ENCODE measurements around the gene HIVEP3. TPM values are rescaled to one million over a fixed set of nuclear protein-coding genes. Genes with fewer than 3 reads are reported as not detected.

HIVEP3 gene
- total RNA-seq, 1 donor from 2014 or later = 5.8 TPM

- TF ChIP-seq, protein P1, sequence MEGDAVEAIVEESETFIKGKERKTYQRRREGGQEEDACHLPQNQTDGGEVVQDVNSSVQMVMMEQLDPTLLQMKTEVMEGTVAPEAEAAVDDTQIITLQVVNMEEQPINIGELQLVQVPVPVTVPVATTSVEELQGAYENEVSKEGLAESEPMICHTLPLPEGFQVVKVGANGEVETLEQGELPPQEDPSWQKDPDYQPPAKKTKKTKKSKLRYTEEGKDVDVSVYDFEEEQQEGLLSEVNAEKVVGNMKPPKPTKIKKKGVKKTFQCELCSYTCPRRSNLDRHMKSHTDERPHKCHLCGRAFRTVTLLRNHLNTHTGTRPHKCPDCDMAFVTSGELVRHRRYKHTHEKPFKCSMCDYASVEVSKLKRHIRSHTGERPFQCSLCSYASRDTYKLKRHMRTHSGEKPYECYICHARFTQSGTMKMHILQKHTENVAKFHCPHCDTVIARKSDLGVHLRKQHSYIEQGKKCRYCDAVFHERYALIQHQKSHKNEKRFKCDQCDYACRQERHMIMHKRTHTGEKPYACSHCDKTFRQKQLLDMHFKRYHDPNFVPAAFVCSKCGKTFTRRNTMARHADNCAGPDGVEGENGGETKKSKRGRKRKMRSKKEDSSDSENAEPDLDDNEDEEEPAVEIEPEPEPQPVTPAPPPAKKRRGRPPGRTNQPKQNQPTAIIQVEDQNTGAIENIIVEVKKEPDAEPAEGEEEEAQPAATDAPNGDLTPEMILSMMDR (IDR thresholded peaks at IDR 0.05; ENCODE audit: insufficient read depth, low read length, poor library complexity, severe bottlenecking) = no peak
- no peak for DNase-seq (ENCODE audit: low read depth)
- no peaks in the 10 kb centered on the region for H3K27me3 ChIP-seq (ENCODE audit: control insufficient read depth, insufficient read depth, low read length)
Measured at GRCh38 chr1:41838266-41838665, 80.5 kb downstream of the HIVEP3 start.

GRCh38 chr1:41837691-41838090 is 81.0 kb downstream of the HIVEP3 start:
- Histone ChIP-seq H3K36me3 (ENCODE audit: control insufficient read depth, insufficient read depth, low read length) (no peaks in the 10 kb centered on the region), H3K27me3 (ENCODE audit: control insufficient read depth, insufficient read depth, low read length) (no peaks in the 10 kb centered on the region), H3K4me3 (ENCODE audit: low read depth, low read length) (no peak overlapping the region)
- TF ChIP-seq, protein P1 (IDR thresholded peaks at IDR 0.05; ENCODE audit: insufficient read depth, low read length, poor library complexity, severe bottlenecking) = no peak
- no peak for DNase-seq (ENCODE audit: low read depth)

More at GRCh38 chr1:41838266-41838665, 80.5 kb downstream of the HIVEP3 start:
- Histone ChIP-seq H3K4me3 (ENCODE audit: low read depth, low read length) (no peak overlapping the region), H3K36me3 (ENCODE audit: control insufficient read depth, insufficient read depth, low read length) (no peaks in the 10 kb centered on the region)

- DNase-seq (ENCODE audit: low read depth) = no peak
- no peaks in the 10 kb centered on the region for H3K36me3 ChIP-seq (ENCODE audit: control insufficient read depth, insufficient read depth, low read length)
- TF ChIP-seq, protein P1 (IDR thresholded peaks at IDR 0.05; ENCODE audit: insufficient read depth, low read length, poor library complexity, severe bottlenecking) = no peak
- H3K4me3 ChIP-seq (ENCODE audit: low read depth, low read length) = no peak overlapping the region
- H3K27me3 ChIP-seq (ENCODE audit: control insufficient read depth, insufficient read depth, low read length) = no peaks in the 10 kb centered on the region
Measured at GRCh38 chr1:41835485-41835884, 83.2 kb downstream of the HIVEP3 start.

- no peaks in the 10 kb centered on the region for H3K27me3 ChIP-seq (ENCODE audit: control insufficient read depth, insufficient read depth, low read length)
- H3K4me3 ChIP-seq (ENCODE audit: low read depth, low read length) = no peak overlapping the region
- TF ChIP-seq, protein P1 (IDR thresholded peaks at IDR 0.05; ENCODE audit: insufficient read depth, low read length, poor library complexity, severe bottlenecking) = no peak
- H3K36me3 ChIP-seq (ENCODE audit: control insufficient read depth, insufficient read depth, low read length) = no peaks in the 10 kb centered on the region
- no peak for DNase-seq (ENCODE audit: low read depth)
Measured at GRCh38 chr1:41833519-41834000, 85.2 kb downstream of the HIVEP3 start.

DNA sequence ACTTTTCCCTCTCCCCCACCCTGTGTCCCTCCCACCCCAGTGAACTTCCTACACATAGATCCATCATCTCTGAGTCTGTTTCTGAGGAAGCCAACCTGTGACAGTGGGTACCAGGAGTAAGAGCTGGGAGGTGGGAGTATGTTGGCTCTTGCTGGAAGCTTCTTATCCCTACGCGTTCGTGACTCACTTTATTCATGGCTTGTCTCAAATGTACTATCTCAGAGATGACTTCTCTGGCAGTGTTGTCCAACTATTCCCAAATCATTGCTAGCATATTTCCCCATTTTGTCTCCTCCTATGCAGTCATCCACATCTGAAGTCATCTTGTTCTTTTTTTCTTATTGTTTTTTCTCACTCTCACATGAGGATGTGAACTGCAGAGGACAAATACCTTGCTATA is 88.0 kb downstream of the HIVEP3 start:
- H3K27me3 ChIP-seq (ENCODE audit: control insufficient read depth, insufficient read depth, low read length) = no peaks in the 10 kb centered on the region
- TF ChIP-seq, protein P1 (IDR thresholded peaks at IDR 0.05; ENCODE audit: insufficient read depth, low read length, poor library complexity, severe bottlenecking) = no peak
- no peak for DNase-seq (ENCODE audit: low read depth)
- H3K4me3 ChIP-seq (ENCODE audit: low read depth, low read length) = no peak overlapping the region
- no peaks in the 10 kb centered on the region for H3K36me3 ChIP-seq (ENCODE audit: control insufficient read depth, insufficient read depth, low read length)

DNA sequence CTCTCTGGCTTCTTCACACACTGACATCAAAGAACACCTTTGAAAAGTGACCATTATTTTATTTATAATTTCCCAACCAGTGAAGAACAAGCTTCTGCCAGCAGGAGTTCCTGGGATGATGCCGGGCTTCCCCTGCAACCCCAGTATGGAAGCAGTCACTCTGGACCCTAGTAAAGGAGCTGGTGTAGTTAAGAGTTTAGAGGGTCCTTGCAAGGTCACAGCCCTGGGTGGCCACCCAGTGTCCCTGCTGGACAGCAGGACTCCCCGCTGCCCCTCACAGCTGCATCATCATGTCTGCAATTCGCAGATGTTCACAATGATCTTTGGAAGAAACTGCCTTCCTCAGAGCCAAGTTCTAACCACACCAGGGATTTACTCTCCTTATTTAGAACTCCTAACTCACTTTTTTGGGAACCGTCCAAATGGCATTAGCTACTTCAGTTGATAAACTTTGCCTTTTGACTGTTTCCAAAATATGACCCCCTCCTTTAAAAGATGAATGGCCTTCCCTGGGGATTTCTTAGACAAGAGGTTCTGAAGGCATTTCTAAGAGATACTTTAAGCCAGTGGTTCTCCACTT is 90.6 kb downstream of the HIVEP3 start:
- Histone ChIP-seq H3K27me3 (ENCODE audit: control insufficient read depth, insufficient read depth, low read length) (no peaks in the 10 kb centered on the region), H3K4me3 (ENCODE audit: low read depth, low read length) (no peak overlapping the region), H3K36me3 (ENCODE audit: control insufficient read depth, insufficient read depth, low read length) (no peaks in the 10 kb centered on the region)
- TF ChIP-seq, protein P1 (IDR thresholded peaks at IDR 0.05; ENCODE audit: insufficient read depth, low read length, poor library complexity, severe bottlenecking) = no peak
- DNase-seq (ENCODE audit: low read depth) = no peak
